KMS-11 (cell line): Measurements from ENCODE around the gene SGTA.

Experiments used
- H2AFZ ChIP-seq: fragments of 200-600 bp; sonication (generic); 2 replicates; pipeline ENCODE4 v1.6.1; 2016; ENCODE audit warnings: antibody characterized with exemption, mixed run types, low read depth
- H3K27ac ChIP-seq: fragments of 200-600 bp; sonication (generic); 2 replicates; pipeline ENCODE4 v1.6.1; 2016; ENCODE audit warnings: mild to moderate bottlenecking, mixed run types
- H3K27me3 ChIP-seq: fragments of 200-600 bp; sonication (generic); 2 replicates; pipeline ENCODE4 v1.6.1; 2017; ENCODE audit warnings: mild to moderate bottlenecking, low read depth, mixed run types, moderate library complexity; ENCODE audit not compliant: insufficient read depth
- H3K36me3 ChIP-seq: fragments of 200-600 bp; sonication (generic); 2 replicates; pipeline ENCODE4 v1.6.1; 2017; ENCODE audit warnings: mild to moderate bottlenecking, mixed run types; ENCODE audit not compliant: insufficient read depth
- H3K4me1 ChIP-seq: fragments of 200-600 bp; sonication (generic); 2 replicates; pipeline ENCODE4 v1.6.1; 2016; ENCODE audit warnings: mild to moderate bottlenecking, low read depth, mixed run types; ENCODE audit not compliant: poor library complexity, severe bottlenecking
- H3K4me2 ChIP-seq: fragments of 200-600 bp; sonication (generic); 2 replicates; pipeline ENCODE4 v1.7.0; 2016; ENCODE audit warnings: mild to moderate bottlenecking, mixed run types
- H3K4me3 ChIP-seq: fragments of 200-600 bp; sonication (generic); IDR thresholded peaks from 2 replicates; pipeline ENCODE4 v1.6.1; 2017; ENCODE audit warnings: low read depth, low read length, mixed read lengths; ENCODE audit not compliant: insufficient read depth
- H3K79me2 ChIP-seq: fragments of 200-600 bp; sonication (generic); 2 replicates; pipeline ENCODE4 v1.6.1; 2016; ENCODE audit warnings: low read depth, mixed run types; ENCODE audit not compliant: insufficient read depth
- H3K9ac ChIP-seq: fragments of 200-600 bp; sonication (generic); 2 replicates; pipeline ENCODE4 v1.6.1; 2016; ENCODE audit warnings: mild to moderate bottlenecking, mixed run types
- H4K20me1 ChIP-seq: fragments of 200-600 bp; sonication (generic); 2 replicates; pipeline ENCODE4 v1.6.1; 2016; ENCODE audit warnings: mild to moderate bottlenecking, mixed run types; ENCODE audit not compliant: insufficient read depth
- CTCF ChIP-seq: fragments of 200-600 bp; sonication (generic); conservative IDR thresholded peaks from 2 replicates; pipeline ENCODE4 v1.6.1; 2017; ENCODE audit warnings: low read depth, mild to moderate bottlenecking, antibody characterized with exemption, low read length, moderate library complexity, mixed read lengths

Gene SGTA

GRCh38 chr19:2816641-2817040 lies 33.6 kb upstream of the SGTA start:
- Histone ChIP-seq H3K4me2 (no peak overlapping the region), H3K4me1 (peaks cover 3% of the 10 kb centered on the region), H3K36me3 (no peaks in the 10 kb centered on the region), H3K4me3 (no peak overlapping the region), H3K27ac (no peak overlapping the region), H3K27me3 (no peaks in the 10 kb centered on the region), H3K9ac (no peak overlapping the region), H2AFZ (no peak overlapping the region), H3K79me2 (no peaks in the 10 kb centered on the region), H4K20me1 (no peaks in the 10 kb centered on the region)
- no peak for TF ChIP-seq CTCF

- no peak overlapping the region for H3K9ac ChIP-seq
- no peak overlapping the region for H3K4me2 ChIP-seq
- no peak overlapping the region for H2AFZ ChIP-seq
- no peaks in the 10 kb centered on the region for H3K79me2 ChIP-seq
- no peaks in the 10 kb centered on the region for H3K27me3 ChIP-seq
- no peak overlapping the region for H3K4me3 ChIP-seq
- peaks cover 3% of the 10 kb centered on the region for H3K4me1 ChIP-seq
- no peak for TF ChIP-seq CTCF
- H3K27ac ChIP-seq = no peak overlapping the region
- no peaks in the 10 kb centered on the region for H3K36me3 ChIP-seq
- no peaks in the 10 kb centered on the region for H4K20me1 ChIP-seq
Observed at GRCh38 chr19:2815923-2816322, 32.9 kb upstream of the SGTA start.

- no peak overlapping the region for H3K9ac ChIP-seq
- H3K79me2 ChIP-seq = no peaks in the 10 kb centered on the region
- no peaks in the 10 kb centered on the region for H3K27me3 ChIP-seq
- no peak overlapping the region for H3K4me2 ChIP-seq
- TF ChIP-seq CTCF = no peak
- no peaks in the 10 kb centered on the region for H4K20me1 ChIP-seq
- no peaks in the 10 kb centered on the region for H3K4me1 ChIP-seq
- no peaks in the 10 kb centered on the region for H3K36me3 ChIP-seq
- H3K27ac ChIP-seq = no peak overlapping the region
- no peak overlapping the region for H2AFZ ChIP-seq
- no peak overlapping the region for H3K4me3 ChIP-seq
Observed at GRCh38 chr19:2815191-2815614, 32.1 kb upstream of the SGTA start.

- TF ChIP-seq CTCF = no peak
- H3K36me3 ChIP-seq = no peaks in the 10 kb centered on the region; the same call in 1 of the 2 replicates
Observed at GRCh38 chr19:2814426-2814825, 31.4 kb upstream of the SGTA start.

More at GRCh38 chr19:2814426-2814825, 31.4 kb upstream of the SGTA start:
- Histone ChIP-seq H3K27ac (no peak overlapping the region), H3K4me2 (no peak overlapping the region), H3K4me3 (no peak overlapping the region), H3K9ac (no peak overlapping the region), H4K20me1 (no peaks in the 10 kb centered on the region), H3K79me2 (no peaks in the 10 kb centered on the region), H3K27me3 (no peaks in the 10 kb centered on the region), H3K4me1 (no peaks in the 10 kb centered on the region), H2AFZ (no peak overlapping the region)
